Mucosa of descending colon (tissue), 3 donors: Measurements from ENCODE around the gene DPRX. TPM values are rescaled to one million over a fixed set of nuclear protein-coding genes. Genes with fewer than 3 reads are reported as not detected.
"Not testable (repeated sequence)": the region's sequence is repeated elsewhere in the genome, so short reads cannot be mapped to it uniquely, and the experiment has no call there.

Source experiments
- ATAC-seq: fragments of 200-7000 bp; cut with Tn5 transposase; one replicate; pipeline ENCODE4 v1.9.1; 2020; ENCODE audit warnings: mild to moderate bottlenecking, moderate library complexity
- DNase-seq, 3 donors: peaks; one replicate each; pipeline ENCODE4 v3.0.0-alpha.2; 2020
- H3K36me3 ChIP-seq: fragments of 200-600 bp; one replicate; pipeline ENCODE4 v1.8.0; 2021; ENCODE audit warnings: low read depth, mild to moderate bottlenecking
- H3K4me1 ChIP-seq: fragments of 200-600 bp; one replicate; pipeline ENCODE4 v1.8.0; 2021; ENCODE audit warnings: low read depth, mild to moderate bottlenecking
- H3K4me3 ChIP-seq: fragments of 200-600 bp; one replicate; pipeline ENCODE4 v1.8.0; 2021; ENCODE audit warnings: mild to moderate bottlenecking
- H3K9me3 ChIP-seq: fragments of 200-600 bp; one replicate; pipeline ENCODE4 v1.8.0; 2021; ENCODE audit warnings: mild to moderate bottlenecking
- CTCF ChIP-seq: fragments of 200-600 bp; IDR thresholded peaks from one replicate; pipeline ENCODE4 v1.8.0; 2022; ENCODE audit warnings: antibody characterized with exemption, mild to moderate bottlenecking
- intact Hi-C, 2 donors: fragments of 100-400 bp; cut with DNase I in 1 of 2; cut with micrococcal nuclease in 1 of 2; formaldehyde crosslinking; loops; one replicate each; pipeline versions ENCODE4 v1.11.0 to v1.11.1; 2022; cut with DNase I, micrococcal nuclease
- microRNA-seq: library from miRNA; unstranded; fragments of <30 nt; microRNA quantifications from one replicate; pipeline ENCODE4, GENCODE V29; 2019
- total RNA-seq, 3 donors: library from RNA; stranded (reverse); fragmentation: NEBNext Ultra II Directional in 2 of 3; extraction: Animal tissue kit (Norgen Biotek cat#: 25700) in 2 of 3; gene quantifications; one replicate each; pipeline versions ENCODE4 v1.2.1 to v1.2.4, GENCODE V29; 2021 to 2023
- donor health status: DM: no; HTN: no; CAD: no; lungs with moderate emphysema.
- donor health status: DM: no; HTN: no; CAD: no.
- donor health status: DM: no; HTN: yes; CAD: no.

The DPRX gene
- total RNA-seq, 3 donors from 2014 or later: not detected

DNA sequence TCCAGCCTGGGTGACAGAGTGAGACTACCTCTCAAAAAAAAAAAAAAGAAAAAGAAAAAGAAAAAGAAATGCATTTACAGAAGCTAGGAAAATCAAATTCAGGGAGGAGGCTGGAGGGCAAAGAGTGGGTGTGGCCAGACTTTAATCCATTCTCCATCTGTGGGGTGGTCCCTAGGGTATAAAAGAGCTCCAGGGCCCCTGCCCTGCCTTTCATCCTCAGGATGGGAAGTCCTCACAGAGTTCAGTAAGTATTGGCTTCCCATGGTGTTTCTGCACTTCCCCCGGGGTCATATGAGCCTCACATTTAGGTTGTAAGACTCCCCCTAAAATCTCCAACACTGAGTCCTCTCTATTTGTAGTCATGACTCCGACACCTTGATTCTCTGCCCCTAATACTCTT, 33.0 kb downstream of the DPRX start:
- no peak overlapping the region for H3K4me3 ChIP-seq
- no peaks in the 10 kb centered on the region for H3K4me1 ChIP-seq
- no peak for ATAC-seq
- DNase-seq: no peak
- TF ChIP-seq CTCF: no peak
- H3K9me3 ChIP-seq: peaks cover 6% of the 10 kb centered on the region
- no peaks in the 10 kb centered on the region for H3K36me3 ChIP-seq
- intact Hi-C loops: no loop called here

GRCh38 chr19:53666331-53666730, 34.5 kb downstream of the DPRX start:
- ATAC-seq, DNase-seq, H3K4me1 ChIP-seq, H3K36me3 ChIP-seq, H3K9me3 ChIP-seq, H3K4me3 ChIP-seq, intact Hi-C loops: not testable (repeated sequence)

- H3K36me3 ChIP-seq, intact Hi-C loops, DNase-seq, H3K4me3 ChIP-seq, H3K4me1 ChIP-seq, H3K9me3 ChIP-seq, ATAC-seq: not testable (repeated sequence)
Observed at GRCh38 chr19:53668804-53669203, 37.0 kb downstream of the DPRX start.

GRCh38 chr19:53670345-53670744, 38.5 kb downstream of the DPRX start:
- H3K4me3 ChIP-seq: no peak overlapping the region
- intact Hi-C loops: no loop called here
- H3K4me1 ChIP-seq: no peaks in the 10 kb centered on the region
- DNase-seq (no peak), ATAC-seq (no peak)
- no peaks in the 10 kb centered on the region for H3K36me3 ChIP-seq
- TF ChIP-seq CTCF: no peak
- H3K9me3 ChIP-seq: peaks cover 8% of the 10 kb centered on the region

- H3K9me3 ChIP-seq: peaks cover 8% of the 10 kb centered on the region
- intact Hi-C loops: no loop called here
- no peaks in the 10 kb centered on the region for H3K36me3 ChIP-seq
- ATAC-seq (no peak), DNase-seq (no peak)
- no peak for TF ChIP-seq CTCF
- H3K4me1 ChIP-seq: no peaks in the 10 kb centered on the region
- H3K4me3 ChIP-seq: no peak overlapping the region
Observed at GRCh38 chr19:53671663-53672062, 39.9 kb downstream of the DPRX start.

Small RNA genes lying within 50 kb of the gene (microRNA-seq; reads per million reads assigned to microRNA genes)
- gene MIR1323 (not detected), gene MIR498 (not detected), gene MIR512-1 (not detected), gene MIR512-2 (not detected), gene MIR515-1 (not detected), gene MIR515-2 (not detected), gene MIR519C (not detected), gene MIR519E (not detected), gene MIR520E (not detected), gene MIR520F (not detected)

Other genes with a start within 250 kb of the DPRX start
- 10 to 100 TPM; 10.1 to 16.8 (median 11.6) TPM for gene ZNF765, start 236.8 kb upstream of the DPRX start, total RNA-seq
- gene ZNF761, start 200.0 kb upstream of the DPRX start, total RNA-seq: 10 to 100 TPM in 1 of 3 donors, 1 to 10 TPM in 2; 6.8 to 11.1 (median 8.8) TPM
- 1 to 10 TPM; 3.7 to 4.5 (median 4.1) TPM for gene ZNF813, start 164.3 kb upstream of the DPRX start, total RNA-seq
- 10 to 100 TPM in 1 of 3 donors, 1 to 10 TPM in 2; 4.6 to 18.8 (median 6.1) TPM for gene ZNF331, start 93.9 kb upstream of the DPRX start, total RNA-seq
- under 1 TPM in 2 of 3 donors, not detected in 1; 0.19 to 0.28 TPM for gene NLRP12, start 192.3 kb downstream of the DPRX start, total RNA-seq
- gene MYADM, start 235.9 kb downstream of the DPRX start, total RNA-seq: 100 to 1,000 TPM in 1 of 3 donors, 10 to 100 TPM in 2; 47.0 to 193 (median 67.7) TPM